ENCODE measurements around the gene CIAPIN1. TPM values are rescaled to one million over a fixed set of nuclear protein-coding genes. Genes with fewer than 3 reads are reported as not detected.

CIAPIN1 gene
- total and polyA plus RNA-seq, 2 of the 4 experiments (the other 2 are of a cell fraction): 41.6 to 47.7 TPM

DNA sequence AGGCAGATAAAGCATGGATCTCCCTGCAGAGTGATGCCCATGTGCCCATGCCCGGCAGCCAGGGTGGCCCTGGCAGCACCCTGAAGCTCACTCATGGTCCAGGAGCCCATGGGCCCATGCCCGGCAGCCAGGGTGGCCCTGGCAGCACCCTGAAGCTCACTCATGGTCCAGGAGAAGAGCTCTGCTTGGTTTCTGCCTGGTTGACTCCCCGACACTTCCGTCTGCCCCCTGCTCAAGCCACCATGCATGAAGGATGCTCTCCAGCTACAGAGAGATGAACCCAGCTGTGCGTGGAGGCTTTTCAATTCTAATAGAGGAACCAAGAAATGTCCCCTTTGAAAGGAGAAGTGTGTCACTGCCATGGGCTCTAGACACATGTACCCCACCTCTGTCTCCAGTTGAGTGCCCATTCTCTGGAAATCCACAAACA lies 33.9 kb downstream of the CIAPIN1 start:
- Histone ChIP-seq H3K9me3 (ENCODE audit: control insufficient read depth, insufficient read depth, low read length) (no peaks in the 10 kb centered on the region), H2BK15ac (ENCODE audit: low read depth, low read length) (no peak overlapping the region), H3K27ac (ENCODE audit: insufficient read depth, low read length) (no peak overlapping the region), H4K91ac (ENCODE audit: insufficient read depth, low read depth, low read length) (no peak overlapping the region), H2AK9ac (replicated peaks; ENCODE audit: low read depth, low read length, poor library complexity) (no peak overlapping the region), H3K27me3 (ENCODE audit: control insufficient read depth, insufficient read depth, low read length) (peaks cover 45% of the 10 kb centered on the region), H4K8ac (ENCODE audit: low read depth in 2 of 2, low read length in 2 of 2) (no peak overlapping the region), H3K18ac (ENCODE audit: low read depth, low read length) (no peak overlapping the region), H2BK120ac (ENCODE audit: low read depth, low read length) (no peak overlapping the region), H3K4me1 (ENCODE audit: control insufficient read depth, insufficient read depth, low read length) (peaks cover 1% of the 10 kb centered on the region; the same call in 1 of the 2 replicates), H2AK5ac (ENCODE audit: low read depth, low read length) (no peak overlapping the region), H3K79me1 (ENCODE audit: low read depth in 1 of 2, low read length in 2 of 2) (no peaks in the 10 kb centered on the region), H3K23ac (ENCODE audit: low read depth, low read length) (no peak overlapping the region), H4K5ac (ENCODE audit: low read depth, low read length) (no peak overlapping the region), H3K4me3 (ENCODE audit: insufficient read depth, low read depth, low read length) (no peak overlapping the region), H2BK5ac (ENCODE audit: low read depth, low read length, poor library complexity, severe bottlenecking) (no peak overlapping the region), H2BK20ac (ENCODE audit: low read depth, low read length) (no peak overlapping the region), H3K56ac (ENCODE audit: extremely low read depth, insufficient read depth, low read length) (no peak overlapping the region), H3K9ac (ENCODE audit: low read depth, low read length) (no peak overlapping the region), H4K20me1 (ENCODE audit: insufficient read depth, low read length) (no peaks in the 10 kb centered on the region), H3K9me1 (ENCODE audit: insufficient read depth, low read length) (no peaks in the 10 kb centered on the region), H3K36me3 (ENCODE audit: control insufficient read depth, insufficient read depth, low read length) (no peaks in the 10 kb centered on the region), H2AFZ (replicated peaks; ENCODE audit: low read length, poor library complexity) (no peak overlapping the region), H3K14ac (replicated peaks; ENCODE audit: low read depth, low read length) (no peak overlapping the region), H3K4me2 (ENCODE audit: low read depth, low read length) (no peak overlapping the region), H3K4ac (ENCODE audit: low read depth, low read length) (no peak overlapping the region)
- intact Hi-C loops (cut with micrococcal nuclease) (no loop called here), in situ Hi-C loops (cut with MboI; ENCODE audit: low sequenced_read_pairs) (loop anchor here (10.0 kb wide), 1 partner anchor 329 kb away; no protein-coding TSS in a partner anchor), dilution Hi-C loops (cut with HindIII; ENCODE audit: low sequenced_read_pairs, unreplicated experiment) (no loop called here)
- ATAC-seq (ENCODE audit: low read depth) (no peak), DNase-seq (no peak)
- TF ChIP-seq MAZ (IDR thresholded peaks at IDR 0.05; ENCODE audit: borderline replicate concordance, low read depth, low read length) (no peak), MAFK (IDR thresholded peaks at IDR 0.05; ENCODE audit: low read depth, low read length) (no peak), RCOR1 (IDR thresholded peaks at IDR 0.05; ENCODE audit: insufficient replicate concordance, low read length) (no peak), ELK1 (IDR thresholded peaks at IDR 0.05; ENCODE audit: borderline replicate concordance, low read depth, low read length) (no peak), BHLHE40 (IDR thresholded peaks at IDR 0.05; ENCODE audit: low read depth, low read length) (no peak), USF2 (IDR thresholded peaks at IDR 0.05; ENCODE audit: low read depth, low read length) (no peak), CEBPB (IDR thresholded peaks at IDR 0.05; ENCODE audit: low read depth, low read length) (no peak), FOS (IDR thresholded peaks at IDR 0.05; ENCODE audit: low read depth, low read length) (no peak), RAD21 (IDR thresholded peaks at IDR 0.05; ENCODE audit: low read length) (no peak), CHD1 (IDR thresholded peaks at IDR 0.05; ENCODE audit: low read depth, low read length) (no peak), POLR2A (IDR thresholded peaks at IDR 0.05; ENCODE audit: low read depth, low read length) (no peak), RFX5 (IDR thresholded peaks at IDR 0.05; ENCODE audit: low read depth, low read length) (no peak), MXI1 (IDR thresholded peaks at IDR 0.05; ENCODE audit: borderline replicate concordance, low read depth, low read length) (no peak), SMC3 (IDR thresholded peaks at IDR 0.05; ENCODE audit: low read depth, low read length) (no peak), NFE2L2 (IDR thresholded peaks at IDR 0.05; ENCODE audit: low read depth, low read length) (no peak)
- TF ChIP-seq, protein P1, sequence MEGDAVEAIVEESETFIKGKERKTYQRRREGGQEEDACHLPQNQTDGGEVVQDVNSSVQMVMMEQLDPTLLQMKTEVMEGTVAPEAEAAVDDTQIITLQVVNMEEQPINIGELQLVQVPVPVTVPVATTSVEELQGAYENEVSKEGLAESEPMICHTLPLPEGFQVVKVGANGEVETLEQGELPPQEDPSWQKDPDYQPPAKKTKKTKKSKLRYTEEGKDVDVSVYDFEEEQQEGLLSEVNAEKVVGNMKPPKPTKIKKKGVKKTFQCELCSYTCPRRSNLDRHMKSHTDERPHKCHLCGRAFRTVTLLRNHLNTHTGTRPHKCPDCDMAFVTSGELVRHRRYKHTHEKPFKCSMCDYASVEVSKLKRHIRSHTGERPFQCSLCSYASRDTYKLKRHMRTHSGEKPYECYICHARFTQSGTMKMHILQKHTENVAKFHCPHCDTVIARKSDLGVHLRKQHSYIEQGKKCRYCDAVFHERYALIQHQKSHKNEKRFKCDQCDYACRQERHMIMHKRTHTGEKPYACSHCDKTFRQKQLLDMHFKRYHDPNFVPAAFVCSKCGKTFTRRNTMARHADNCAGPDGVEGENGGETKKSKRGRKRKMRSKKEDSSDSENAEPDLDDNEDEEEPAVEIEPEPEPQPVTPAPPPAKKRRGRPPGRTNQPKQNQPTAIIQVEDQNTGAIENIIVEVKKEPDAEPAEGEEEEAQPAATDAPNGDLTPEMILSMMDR (conservative IDR thresholded peaks at IDR 0.05; ENCODE audit: low read depth, low read length): no peak
- no TSS peak for BruUV-seq (replicated peaks)
- WGBS, 2 experiments (ENCODE audit: extremely low coverage in 2 of 2, insufficient read length in 1 of 2): 81% methylated on average over 5 of the region's 5 CpGs; no CpG with 5 or more reads in 1 of the 2 experiments
- ChIA-PET POLR2A (ENCODE audit: unreplicated experiment) (no interaction called here), CTCF (interaction anchor here (1.8 kb wide), 1 partner anchor 9 kb away, joined by 4 read pairs; no protein-coding TSS in a partner anchor)
